ENCODE measurements around the gene TTL. TPM values are rescaled to one million over a fixed set of nuclear protein-coding genes. Genes with fewer than 3 reads are reported as not detected.

Gene TTL
- polyA plus RNA-seq, 1 of the 3 experiments (the other 2 are of a cell fraction) = 15.4 TPM

DNA sequence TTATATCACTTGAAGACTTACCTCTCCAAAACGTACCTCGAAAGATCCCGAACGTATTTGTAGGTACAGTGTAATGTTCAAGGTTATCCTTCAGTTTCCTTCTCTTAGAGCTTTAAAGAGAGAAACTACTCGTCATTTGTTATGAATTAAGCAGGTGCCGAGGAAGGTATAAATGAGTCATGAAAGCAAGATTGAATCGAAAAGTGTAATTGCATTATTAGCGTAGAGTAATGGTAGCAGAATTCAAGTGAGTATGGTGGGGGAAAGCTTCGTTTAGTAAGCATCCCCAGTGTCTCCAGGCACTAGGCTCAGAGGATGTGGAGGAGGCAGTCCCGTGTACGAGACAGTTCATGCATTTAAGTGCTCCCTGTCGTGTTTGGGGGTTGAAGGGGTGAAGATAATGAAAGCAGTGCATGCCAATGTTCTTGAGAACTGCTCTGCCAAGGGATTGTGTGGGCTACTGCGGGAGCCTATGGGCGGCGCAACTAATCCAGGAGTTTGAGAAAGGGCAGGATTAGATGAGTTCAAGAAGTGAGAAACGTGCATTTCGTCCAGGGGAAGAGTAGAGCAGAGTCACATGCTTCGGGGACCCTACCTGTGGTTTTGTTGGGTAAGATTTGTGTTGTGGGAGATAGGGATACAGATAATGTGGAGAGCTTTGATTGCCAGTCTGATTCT, 61.2 kb downstream of the TTL start:
- no peaks in the 10 kb centered on the region for H3K9me3 ChIP-seq
- H3K4me1 ChIP-seq (ENCODE audit: control insufficient read depth in 1 of 2, insufficient read depth in 2 of 2, low read depth in 1 of 2, low read length in 1 of 2) = peaks cover 3 to 5% of the 10 kb centered on the region in 2 experiments; a peak in 2 of 4 replicates
- H3K79me2 ChIP-seq (ENCODE audit: insufficient read depth) = peaks cover 48% of the 10 kb centered on the region
- peak; percentile 39 for DNase-seq
- H3K9ac ChIP-seq = peak overlapping the region; percentile 82
- peaks cover 11% of the 10 kb centered on the region for H3F3A ChIP-seq (replicated peaks; ENCODE audit: insufficient read depth)
- no peaks in the 10 kb centered on the region for H3K27me3 ChIP-seq (ENCODE audit: insufficient read depth)
- 1% methylated on average over 18 of the region's 18 CpGs for WGBS (ENCODE audit: low lambda C conversion rate)
- H2AFZ ChIP-seq (ENCODE audit: low read depth) = peak overlapping the region; percentile 84
- 0 out of 2 replicates have a peak, but pooled peaks have one; percentile 44 for TF ChIP-seq SIN3A (IDR thresholded peaks at IDR 0.05; ENCODE audit: borderline replicate concordance, low read depth, low read length)
- TF ChIP-seq, protein P1, sequence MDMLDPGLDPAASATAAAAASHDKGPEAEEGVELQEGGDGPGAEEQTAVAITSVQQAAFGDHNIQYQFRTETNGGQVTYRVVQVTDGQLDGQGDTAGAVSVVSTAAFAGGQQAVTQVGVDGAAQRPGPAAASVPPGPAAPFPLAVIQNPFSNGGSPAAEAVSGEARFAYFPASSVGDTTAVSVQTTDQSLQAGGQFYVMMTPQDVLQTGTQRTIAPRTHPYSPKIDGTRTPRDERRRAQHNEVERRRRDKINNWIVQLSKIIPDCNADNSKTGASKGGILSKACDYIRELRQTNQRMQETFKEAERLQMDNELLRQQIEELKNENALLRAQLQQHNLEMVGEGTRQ (IDR thresholded peaks at IDR 0.05; ENCODE audit: borderline replicate concordance, low read depth, low read length) = no peak
- TF ChIP-seq, protein P2, sequence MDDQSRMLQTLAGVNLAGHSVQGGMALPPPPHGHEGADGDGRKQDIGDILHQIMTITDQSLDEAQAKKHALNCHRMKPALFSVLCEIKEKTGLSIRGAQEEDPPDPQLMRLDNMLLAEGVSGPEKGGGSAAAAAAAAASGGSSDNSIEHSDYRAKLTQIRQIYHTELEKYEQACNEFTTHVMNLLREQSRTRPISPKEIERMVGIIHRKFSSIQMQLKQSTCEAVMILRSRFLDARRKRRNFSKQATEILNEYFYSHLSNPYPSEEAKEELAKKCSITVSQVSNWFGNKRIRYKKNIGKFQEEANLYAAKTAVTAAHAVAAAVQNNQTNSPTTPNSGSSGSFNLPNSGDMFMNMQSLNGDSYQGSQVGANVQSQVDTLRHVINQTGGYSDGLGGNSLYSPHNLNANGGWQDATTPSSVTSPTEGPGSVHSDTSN (IDR thresholded peaks at IDR 0.05) = no peak
- TF ChIP-seq TAF1 (IDR thresholded peaks at IDR 0.05; ENCODE audit: borderline replicate concordance, low read depth, low read length) = peak; percentile 34; the same call in 1 of the 2 replicates
- TF ChIP-seq, protein P3, sequence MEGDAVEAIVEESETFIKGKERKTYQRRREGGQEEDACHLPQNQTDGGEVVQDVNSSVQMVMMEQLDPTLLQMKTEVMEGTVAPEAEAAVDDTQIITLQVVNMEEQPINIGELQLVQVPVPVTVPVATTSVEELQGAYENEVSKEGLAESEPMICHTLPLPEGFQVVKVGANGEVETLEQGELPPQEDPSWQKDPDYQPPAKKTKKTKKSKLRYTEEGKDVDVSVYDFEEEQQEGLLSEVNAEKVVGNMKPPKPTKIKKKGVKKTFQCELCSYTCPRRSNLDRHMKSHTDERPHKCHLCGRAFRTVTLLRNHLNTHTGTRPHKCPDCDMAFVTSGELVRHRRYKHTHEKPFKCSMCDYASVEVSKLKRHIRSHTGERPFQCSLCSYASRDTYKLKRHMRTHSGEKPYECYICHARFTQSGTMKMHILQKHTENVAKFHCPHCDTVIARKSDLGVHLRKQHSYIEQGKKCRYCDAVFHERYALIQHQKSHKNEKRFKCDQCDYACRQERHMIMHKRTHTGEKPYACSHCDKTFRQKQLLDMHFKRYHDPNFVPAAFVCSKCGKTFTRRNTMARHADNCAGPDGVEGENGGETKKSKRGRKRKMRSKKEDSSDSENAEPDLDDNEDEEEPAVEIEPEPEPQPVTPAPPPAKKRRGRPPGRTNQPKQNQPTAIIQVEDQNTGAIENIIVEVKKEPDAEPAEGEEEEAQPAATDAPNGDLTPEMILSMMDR (IDR thresholded peaks at IDR 0.05) = peak; percentile 20; the same call in 1 of the 2 replicates
- H4K20me1 ChIP-seq (ENCODE audit: insufficient read depth) = 0 out of 2 replicates have a peak, but pooled peaks cover 4% of the 10 kb centered on the region
- H3K4me3 ChIP-seq (ENCODE audit: low read depth in 2 of 2, low read length in 1 of 2) = peak overlapping the region; percentile 97 to 99
- POLR2A ChIA-PET = interaction anchor here (1.5 kb wide), 1 partner anchor 288 kb away, joined by 3 read pairs; the partner anchor contains the start of gene ZC3H8
- peak overlapping the region; percentile 79 to 98; a peak in 3 of 4 replicates for H3K27ac ChIP-seq (ENCODE audit: low read depth in 2 of 2, low read length in 1 of 2)
- CTCF ChIA-PET = interaction anchor here (0.6 to 2.8 kb wide), 8 partner anchors 9 to 284 kb away, joined by 3 to 15 read pairs (median 3); no protein-coding TSS in a partner anchor
- H3K36me3 ChIP-seq (replicated peaks in 1 of 2; ENCODE audit: control insufficient read depth in 1 of 2, insufficient read depth in 2 of 2, low read length in 1 of 2) = peaks cover 11 to 19% of the 10 kb centered on the region in 2 experiments
- H3K4me2 ChIP-seq = peak overlapping the region; percentile 90
- no peaks in the 10 kb centered on the region for H3K9me2 ChIP-seq

DNA sequence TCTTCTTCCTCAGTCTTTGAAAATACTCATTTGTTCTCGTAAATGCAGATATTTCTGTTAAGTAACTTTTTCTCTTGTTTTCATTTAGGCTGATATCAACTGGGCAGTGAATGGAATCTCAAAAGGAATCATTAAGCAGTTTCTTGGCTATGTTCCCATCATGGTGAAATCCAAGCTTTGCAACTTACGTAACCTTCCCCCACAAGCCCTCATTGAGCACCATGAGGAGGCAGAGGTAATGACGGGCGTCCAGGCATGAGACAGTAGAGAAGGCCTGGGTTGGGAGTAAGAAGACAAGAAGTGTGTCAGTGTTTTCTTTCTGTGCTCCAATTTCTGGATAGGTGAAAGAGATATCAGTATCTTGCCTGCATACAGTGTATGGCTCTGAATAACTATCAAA, 65.4 kb downstream of the TTL start:
- TF ChIP-seq MEF2A (IDR thresholded peaks at IDR 0.05; ENCODE audit: borderline replicate concordance, low read depth) (no peak), EZH2phosphoT487 (IDR thresholded peaks at IDR 0.05; ENCODE audit: borderline replicate concordance, low read depth) (no peak), TCF12 (IDR thresholded peaks at IDR 0.05) (no peak), RXRA (IDR thresholded peaks at IDR 0.05; ENCODE audit: borderline replicate concordance, low read depth) (no peak), RAD21 (IDR thresholded peaks at IDR 0.05; ENCODE audit: low read length) (no peak), CHD2 (IDR thresholded peaks at IDR 0.05; ENCODE audit: low read length, partially characterized antibody) (no peak), FOXJ3 (CRISPR knock-in tag; IDR thresholded peaks at IDR 0.05) (no peak), MXI1 (IDR thresholded peaks at IDR 0.05; ENCODE audit: low read depth, low read length) (no peak)
- TF ChIP-seq, protein P4, sequence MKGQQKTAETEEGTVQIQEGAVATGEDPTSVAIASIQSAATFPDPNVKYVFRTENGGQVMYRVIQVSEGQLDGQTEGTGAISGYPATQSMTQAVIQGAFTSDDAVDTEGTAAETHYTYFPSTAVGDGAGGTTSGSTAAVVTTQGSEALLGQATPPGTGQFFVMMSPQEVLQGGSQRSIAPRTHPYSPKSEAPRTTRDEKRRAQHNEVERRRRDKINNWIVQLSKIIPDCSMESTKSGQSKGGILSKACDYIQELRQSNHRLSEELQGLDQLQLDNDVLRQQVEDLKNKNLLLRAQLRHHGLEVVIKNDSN (IDR thresholded peaks at IDR 0.05; ENCODE audit: borderline replicate concordance, low read depth) = no peak
- TF ChIP-seq, protein P5, sequence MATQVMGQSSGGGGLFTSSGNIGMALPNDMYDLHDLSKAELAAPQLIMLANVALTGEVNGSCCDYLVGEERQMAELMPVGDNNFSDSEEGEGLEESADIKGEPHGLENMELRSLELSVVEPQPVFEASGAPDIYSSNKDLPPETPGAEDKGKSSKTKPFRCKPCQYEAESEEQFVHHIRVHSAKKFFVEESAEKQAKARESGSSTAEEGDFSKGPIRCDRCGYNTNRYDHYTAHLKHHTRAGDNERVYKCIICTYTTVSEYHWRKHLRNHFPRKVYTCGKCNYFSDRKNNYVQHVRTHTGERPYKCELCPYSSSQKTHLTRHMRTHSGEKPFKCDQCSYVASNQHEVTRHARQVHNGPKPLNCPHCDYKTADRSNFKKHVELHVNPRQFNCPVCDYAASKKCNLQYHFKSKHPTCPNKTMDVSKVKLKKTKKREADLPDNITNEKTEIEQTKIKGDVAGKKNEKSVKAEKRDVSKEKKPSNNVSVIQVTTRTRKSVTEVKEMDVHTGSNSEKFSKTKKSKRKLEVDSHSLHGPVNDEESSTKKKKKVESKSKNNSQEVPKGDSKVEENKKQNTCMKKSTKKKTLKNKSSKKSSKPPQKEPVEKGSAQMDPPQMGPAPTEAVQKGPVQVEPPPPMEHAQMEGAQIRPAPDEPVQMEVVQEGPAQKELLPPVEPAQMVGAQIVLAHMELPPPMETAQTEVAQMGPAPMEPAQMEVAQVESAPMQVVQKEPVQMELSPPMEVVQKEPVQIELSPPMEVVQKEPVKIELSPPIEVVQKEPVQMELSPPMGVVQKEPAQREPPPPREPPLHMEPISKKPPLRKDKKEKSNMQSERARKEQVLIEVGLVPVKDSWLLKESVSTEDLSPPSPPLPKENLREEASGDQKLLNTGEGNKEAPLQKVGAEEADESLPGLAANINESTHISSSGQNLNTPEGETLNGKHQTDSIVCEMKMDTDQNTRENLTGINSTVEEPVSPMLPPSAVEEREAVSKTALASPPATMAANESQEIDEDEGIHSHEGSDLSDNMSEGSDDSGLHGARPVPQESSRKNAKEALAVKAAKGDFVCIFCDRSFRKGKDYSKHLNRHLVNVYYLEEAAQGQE (IDR thresholded peaks at IDR 0.05; ENCODE audit: low read depth, low read length) = no peak
- DNase-seq = no peak
- peaks cover 4% of the 10 kb centered on the region for H3F3A ChIP-seq (replicated peaks; ENCODE audit: insufficient read depth)
- H2AFZ ChIP-seq (ENCODE audit: low read depth) = no peak overlapping the region
- H3K9me2 ChIP-seq = no peaks in the 10 kb centered on the region
- 94% methylated on average over 4 of the region's 4 CpGs for WGBS (ENCODE audit: low lambda C conversion rate)
- H3K9ac ChIP-seq = no peak overlapping the region
- CTCF ChIA-PET = interaction anchor here (1.2 kb wide), 1 partner anchor 67 kb away, joined by 6 read pairs; no protein-coding TSS in a partner anchor
- POLR2A ChIA-PET = no interaction called here
- no peaks in the 10 kb centered on the region for H3K27me3 ChIP-seq (ENCODE audit: insufficient read depth)
- no peaks in the 10 kb centered on the region for H3K9me3 ChIP-seq
- peaks cover 44 to 57% of the 10 kb centered on the region in 2 experiments for H3K36me3 ChIP-seq (replicated peaks in 1 of 2; ENCODE audit: control insufficient read depth in 1 of 2, insufficient read depth in 2 of 2, low read length in 1 of 2)
- peaks cover 3 to 5% of the 10 kb centered on the region in 2 experiments; a peak in 2 of 4 replicates for H3K4me1 ChIP-seq (ENCODE audit: control insufficient read depth in 1 of 2, insufficient read depth in 2 of 2, low read depth in 1 of 2, low read length in 1 of 2)
- no peak overlapping the region; a peak in 1 of 4 replicates for H3K27ac ChIP-seq (ENCODE audit: low read depth in 2 of 2, low read length in 1 of 2)
- H4K20me1 ChIP-seq (ENCODE audit: insufficient read depth) = 0 out of 2 replicates have a peak, but pooled peaks cover 4% of the 10 kb centered on the region
- no peak overlapping the region for H3K4me3 ChIP-seq (ENCODE audit: low read depth in 2 of 2, low read length in 1 of 2)
- H3K4me2 ChIP-seq = no peak overlapping the region
- peaks cover 52% of the 10 kb centered on the region for H3K79me2 ChIP-seq (ENCODE audit: insufficient read depth)

Measured in SK-N-SH (cell line).